HG03571 (cell line): ENCODE measurements around the gene FAM3C.
"Not testable (repeated sequence)": the region's sequence is repeated elsewhere in the genome, so short reads cannot be mapped to it uniquely, and the experiment has no call there.

Experiments
- ATAC-seq: cut with Tn5 transposase; IDR thresholded peaks from one replicate; pipeline ENCODE4 v1.9.1; 2021; ENCODE audit not compliant: unreplicated experiment

FAM3C gene

DNA sequence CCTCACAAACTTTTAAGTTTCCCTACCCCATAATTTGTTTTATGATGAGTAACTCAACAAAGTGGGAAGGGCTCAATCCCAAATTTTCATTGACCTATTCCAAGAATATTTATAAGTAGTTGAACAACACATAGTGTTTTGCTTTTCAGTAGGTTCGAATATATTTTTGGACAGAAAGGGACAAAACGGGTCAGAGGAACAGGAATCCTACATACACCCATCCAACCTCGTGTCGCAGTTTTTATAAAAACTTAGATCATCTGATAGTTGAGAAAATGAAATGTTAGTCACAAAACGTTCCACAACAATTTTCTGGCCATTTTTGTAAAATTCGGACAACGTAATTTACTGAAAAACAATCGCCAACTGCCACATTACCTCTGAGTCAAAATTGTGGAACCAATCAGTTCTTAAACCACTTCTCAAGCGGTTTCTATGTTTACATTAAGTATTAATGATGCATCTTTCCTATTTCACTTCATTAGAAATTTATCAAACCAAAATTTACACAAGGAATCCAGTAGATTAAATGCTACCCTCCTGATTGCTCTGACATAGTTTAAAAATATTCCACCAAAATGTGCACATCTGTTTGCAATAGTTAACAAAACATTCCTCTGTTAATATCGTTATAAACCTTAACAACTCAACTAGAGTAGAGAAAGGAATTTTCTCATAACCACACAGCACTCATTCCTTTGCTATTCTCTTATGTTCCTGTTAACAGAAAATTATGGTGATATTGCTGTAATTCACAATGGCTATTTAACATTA, 61.0 kb downstream of the FAM3C start:
- ATAC-seq, result no peak

DNA sequence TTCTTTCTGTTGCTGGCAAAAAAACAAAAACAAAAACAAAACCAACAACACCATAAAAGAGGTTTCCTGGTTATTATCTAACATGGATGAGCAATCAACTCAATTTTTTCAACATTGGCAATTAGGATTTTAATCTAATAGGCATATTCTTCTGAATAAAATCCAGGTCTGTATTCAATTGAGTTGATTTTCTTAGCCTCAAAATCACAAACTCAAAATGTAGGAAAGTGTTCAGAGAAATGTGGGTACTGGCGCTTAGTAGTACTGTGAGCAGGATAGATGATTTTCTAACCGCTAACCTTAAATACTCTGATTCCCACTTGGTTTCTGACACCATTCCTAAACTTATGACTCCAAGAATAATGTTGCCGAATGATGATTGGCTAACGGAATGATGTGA, 61.7 kb downstream of the FAM3C start:
- ATAC-seq, result no peak

DNA sequence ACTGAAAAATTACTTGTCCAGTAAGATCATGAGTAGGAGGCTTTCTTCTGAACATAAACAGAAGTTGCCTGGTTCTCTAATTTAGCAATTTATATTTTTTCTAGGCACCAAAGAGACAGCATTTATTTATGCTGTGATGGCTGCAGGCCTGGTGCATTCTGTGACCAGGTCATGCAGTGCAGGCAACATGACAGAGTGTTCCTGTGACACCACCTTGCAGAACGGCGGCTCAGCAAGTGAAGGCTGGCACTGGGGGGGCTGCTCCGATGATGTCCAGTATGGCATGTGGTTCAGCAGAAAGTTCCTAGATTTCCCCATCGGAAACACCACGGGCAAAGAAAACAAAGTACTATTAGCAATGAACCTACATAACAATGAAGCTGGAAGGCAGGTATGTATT, 64.5 kb downstream of the FAM3C start:
- ATAC-seq, result no peak

DNA sequence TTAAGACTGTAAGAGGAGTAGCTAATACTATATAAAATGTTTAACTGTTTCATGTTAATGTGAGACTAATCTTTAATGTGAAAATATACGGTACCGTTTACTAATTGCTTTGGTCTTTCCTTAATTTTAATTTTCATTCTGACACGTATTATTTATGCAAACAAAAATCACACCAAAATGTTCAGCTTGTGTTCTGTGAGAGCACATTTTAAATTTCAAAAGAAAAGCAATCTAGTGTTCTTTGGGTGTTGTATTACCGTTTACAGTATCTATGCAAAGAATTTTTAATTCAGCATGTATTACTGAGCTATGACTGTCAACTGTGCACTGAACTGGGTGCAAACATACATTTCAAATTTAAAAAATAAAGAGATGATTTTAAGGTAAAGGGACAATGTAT, 65.1 kb downstream of the FAM3C start:
- ATAC-seq, result no peak

DNA sequence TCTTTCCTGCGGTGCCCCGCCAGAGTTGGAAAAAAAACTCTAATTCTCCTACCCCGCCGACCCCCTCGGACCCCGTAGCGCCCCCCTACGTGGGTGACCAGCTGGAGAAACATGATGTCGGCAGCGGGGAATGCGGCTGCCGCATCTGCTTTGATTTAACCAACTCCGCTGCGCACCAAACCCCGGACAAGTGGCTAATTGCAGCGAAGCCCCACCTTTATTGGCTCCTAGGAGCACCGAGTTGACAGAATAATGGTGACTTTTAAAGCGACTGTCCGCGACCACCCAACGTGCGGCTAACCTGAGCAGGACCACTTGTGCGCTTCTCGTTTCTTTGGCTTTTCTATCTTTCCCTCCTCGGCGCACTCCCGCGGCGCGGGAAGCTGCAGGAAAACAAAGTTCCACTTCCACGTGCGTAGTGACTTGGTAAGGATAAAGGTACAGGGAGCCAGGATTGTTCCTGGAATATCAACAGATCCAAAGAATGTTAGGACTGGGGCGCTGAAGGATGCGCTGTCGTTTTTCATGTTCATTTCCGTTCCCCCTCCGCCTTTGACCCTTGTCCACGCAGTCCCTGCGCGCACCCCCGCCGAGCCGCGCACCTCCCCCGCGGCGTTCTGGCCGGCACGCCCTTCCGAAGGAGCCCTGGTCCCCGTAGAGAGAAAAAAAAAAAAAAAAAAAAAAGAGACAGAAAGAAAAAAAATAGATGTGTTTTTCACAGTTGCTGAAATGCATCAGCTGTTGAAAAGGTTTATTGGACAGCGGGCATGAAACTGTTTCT, 65.9 kb downstream of the FAM3C start:
- no peak for ATAC-seq

DNA sequence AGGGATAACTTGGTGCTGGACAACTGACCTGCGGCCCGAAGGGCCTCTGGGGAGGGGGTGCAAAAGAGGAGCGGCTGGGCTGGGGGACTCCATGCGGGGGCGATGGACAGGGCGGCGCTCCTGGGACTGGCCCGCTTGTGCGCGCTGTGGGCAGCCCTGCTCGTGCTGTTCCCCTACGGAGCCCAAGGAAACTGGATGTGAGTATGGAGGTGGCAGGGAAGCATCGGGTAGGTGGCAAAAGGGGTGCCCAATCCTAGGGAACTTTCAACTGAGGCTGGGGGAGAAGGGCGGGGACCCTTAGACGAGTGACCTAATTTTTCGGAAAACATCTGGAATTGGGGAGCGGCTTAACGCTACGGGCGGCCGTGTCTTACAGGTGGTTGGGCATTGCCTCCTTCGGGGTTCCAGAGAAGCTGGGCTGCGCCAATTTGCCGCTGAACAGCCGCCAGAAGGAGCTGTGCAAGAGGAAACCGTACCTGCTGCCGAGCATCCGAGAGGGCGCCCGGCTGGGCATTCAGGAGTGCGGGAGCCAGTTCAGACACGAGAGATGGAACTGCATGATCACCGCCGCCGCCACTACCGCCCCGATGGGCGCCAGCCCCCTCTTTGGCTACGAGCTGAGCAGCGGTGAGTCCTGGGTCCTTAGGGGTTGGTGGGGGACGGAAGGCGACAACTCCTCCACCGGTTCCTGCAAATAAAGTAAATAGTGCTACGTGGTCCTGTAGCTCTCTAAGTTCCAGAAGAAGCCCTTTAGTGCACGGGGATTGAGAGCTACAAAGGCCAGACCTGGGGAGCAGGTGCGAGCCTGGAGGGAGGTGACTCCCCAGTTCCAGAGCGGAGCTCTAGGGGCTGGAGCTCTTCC, 66.7 kb downstream of the FAM3C start:
- no peak for ATAC-seq

DNA sequence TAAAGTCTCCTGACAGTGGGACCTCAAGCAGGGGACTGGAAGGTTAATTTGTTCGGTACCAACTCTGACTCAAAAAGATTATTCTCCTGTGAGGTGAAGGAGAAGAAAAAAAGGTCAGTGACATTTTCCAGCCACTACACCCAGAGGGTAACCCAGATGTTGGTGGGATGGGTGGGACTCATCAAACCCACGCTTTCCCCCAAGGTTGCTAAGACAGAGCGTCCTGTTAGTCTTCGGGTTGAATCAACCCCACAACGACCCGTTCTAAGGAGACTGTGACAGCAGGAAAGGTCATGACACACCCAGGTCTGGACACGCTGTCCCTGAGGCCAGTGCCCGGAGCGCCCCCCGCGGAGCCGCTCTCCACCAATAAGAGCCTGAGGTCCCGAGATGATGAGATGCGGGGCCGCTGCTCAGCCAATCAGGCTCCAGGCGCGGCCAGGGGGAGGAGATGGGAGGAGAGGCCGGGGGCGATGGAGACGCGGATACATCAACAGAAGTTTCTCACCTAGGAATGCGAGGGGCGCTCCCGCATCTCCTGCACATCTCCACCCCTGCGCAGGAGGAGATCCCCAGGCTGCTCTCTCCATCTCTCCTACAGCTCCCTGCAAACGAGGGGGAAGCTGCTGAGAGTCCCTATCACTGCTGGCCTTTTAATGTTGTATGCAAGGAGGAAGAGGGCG, 67.5 kb downstream of the FAM3C start, which contains the start of gene WNT16:
Gene WNT16, plus strand, starts transcription at position 493 of the 683 bp plus-strand sequence. CDS start 293 bp downstream, outside the sequence.
- ATAC-seq, result no peak

DNA sequence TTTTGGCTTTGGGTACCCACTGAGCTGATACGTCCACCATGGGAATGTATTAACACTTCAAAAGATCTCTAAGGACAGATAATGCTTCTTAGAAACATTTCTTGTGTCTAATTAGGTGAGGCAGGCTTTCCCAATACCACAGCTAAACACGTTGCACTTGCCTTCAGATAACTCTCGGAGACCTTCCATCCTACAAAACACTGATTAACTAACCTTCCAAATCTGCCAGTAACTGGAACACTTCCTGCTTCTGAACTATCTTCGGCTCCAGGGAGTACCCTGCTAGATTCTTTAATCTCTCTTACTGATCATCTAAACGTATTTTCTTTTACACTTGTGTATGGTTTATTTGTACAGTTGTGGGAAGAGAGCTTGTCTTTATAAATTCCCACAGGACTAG, 68.4 kb downstream of the FAM3C start:
- ATAC-seq, result no peak

DNA sequence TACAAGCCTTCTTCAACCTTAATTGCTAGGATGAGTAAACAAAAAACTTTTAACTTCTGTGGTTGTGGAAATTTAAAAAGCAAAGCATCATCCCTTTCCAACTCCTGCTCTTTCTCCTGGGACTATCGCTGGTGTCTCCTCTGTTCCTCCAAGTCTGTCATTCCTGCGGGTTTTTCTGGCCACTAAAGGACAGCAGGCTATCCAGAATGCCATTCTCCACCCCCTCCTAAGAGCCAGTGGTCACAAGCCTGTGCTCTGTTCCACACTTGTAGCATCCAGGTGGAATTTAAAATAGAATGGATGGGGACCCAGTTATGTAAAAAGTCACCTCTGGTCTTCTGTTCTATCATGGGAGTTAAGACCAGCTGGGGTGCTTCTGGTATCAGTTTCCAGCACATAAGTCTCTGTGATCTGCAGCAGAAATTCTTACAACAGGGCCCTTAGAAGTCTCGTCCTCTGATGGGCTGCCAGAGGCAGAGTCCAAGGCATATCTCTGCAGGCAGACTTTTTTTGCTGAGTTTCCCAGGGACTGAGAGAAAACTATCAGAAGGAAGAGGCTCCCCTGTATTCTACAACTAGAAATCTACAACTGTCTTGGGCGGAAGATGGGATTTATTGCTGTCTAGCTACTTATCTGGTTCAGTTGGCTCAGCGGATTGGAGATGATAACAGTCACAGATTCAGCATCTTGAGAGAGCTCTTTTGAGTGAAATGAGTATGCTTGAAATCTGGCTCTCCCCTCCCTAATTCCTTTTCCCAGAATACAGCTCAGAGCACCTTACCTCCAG, 72.4 kb downstream of the FAM3C start:
- no peak for ATAC-seq

DNA sequence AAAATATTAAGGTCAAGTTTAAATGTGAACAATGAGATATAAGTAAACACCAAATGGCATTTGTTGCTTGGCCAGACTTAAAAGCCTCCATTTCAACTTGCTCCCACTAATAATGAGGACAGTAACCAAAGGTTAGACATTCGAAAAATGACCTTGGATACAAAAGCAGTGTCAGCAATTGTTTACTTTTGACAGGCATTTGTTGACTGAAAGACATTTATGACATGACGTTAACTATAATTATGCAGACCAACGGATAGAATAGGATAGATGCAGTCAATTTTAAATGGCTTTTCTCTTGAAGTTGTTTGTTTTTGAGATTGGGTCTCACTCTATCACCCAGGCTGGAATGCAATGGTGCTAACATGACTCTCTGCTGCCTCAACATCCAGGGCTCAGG, 73.6 kb downstream of the FAM3C start:
- no peak for ATAC-seq

DNA sequence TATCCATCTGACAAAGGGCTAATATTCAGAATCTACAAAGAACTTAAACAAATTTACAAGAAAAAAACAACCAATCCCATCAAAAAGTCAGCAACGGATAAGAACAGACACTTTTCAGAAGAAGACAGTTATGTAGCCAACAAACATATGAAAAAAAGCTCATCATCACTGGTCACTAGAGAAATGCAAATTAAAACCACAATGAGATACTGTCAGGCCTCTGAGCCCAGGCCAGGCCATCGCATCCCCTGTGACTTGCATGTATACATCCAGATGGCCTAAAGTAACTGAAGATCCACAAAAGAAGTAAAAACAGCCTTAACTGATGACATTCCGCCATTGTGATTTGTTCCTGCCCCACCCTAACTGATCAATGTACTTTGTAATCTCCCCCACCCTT, 80.9 kb downstream of the FAM3C start:
- not testable (repeated sequence) for ATAC-seq

DNA sequence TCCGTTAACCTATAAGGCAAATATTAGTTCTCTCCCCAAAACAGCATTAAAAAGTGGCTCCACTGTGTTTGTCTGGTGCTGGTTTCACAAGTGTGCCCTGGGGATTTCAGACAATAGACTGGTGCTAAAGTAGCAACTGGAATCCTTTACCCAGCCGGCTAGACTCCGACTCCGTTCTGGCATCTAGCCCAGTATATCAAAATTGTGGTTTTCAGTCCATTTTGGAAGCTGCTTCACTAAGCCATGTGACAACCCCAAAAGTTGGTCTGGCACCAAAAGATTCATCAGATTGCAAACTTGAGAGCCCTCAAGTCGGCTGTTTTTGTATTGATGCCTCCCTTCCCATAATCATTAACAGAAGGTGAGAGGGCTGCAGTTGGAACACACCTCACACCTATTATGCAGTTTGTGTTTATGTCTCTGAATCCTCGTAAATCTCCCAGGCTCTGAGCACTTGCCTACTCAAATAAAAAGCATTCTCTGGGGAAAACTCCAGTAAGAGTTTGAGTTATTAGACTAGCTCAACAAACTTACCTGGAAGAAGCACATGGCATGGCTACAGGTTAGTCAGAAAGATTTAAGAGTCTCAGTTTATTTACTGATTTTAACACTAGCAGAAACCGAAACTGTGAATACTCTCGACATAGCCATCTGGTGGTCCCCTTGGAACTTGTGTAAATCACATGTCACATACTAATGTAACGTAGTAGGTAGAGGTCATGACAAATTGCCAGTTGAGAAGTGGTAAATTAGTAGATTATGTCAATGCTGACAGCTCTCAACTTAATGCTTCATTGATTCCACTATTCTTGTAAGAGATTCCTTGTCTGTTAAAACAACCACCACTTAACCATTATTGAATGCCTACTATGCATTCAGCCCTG, 82.1 kb downstream of the FAM3C start:
- ATAC-seq, result peak; percentile 86

DNA sequence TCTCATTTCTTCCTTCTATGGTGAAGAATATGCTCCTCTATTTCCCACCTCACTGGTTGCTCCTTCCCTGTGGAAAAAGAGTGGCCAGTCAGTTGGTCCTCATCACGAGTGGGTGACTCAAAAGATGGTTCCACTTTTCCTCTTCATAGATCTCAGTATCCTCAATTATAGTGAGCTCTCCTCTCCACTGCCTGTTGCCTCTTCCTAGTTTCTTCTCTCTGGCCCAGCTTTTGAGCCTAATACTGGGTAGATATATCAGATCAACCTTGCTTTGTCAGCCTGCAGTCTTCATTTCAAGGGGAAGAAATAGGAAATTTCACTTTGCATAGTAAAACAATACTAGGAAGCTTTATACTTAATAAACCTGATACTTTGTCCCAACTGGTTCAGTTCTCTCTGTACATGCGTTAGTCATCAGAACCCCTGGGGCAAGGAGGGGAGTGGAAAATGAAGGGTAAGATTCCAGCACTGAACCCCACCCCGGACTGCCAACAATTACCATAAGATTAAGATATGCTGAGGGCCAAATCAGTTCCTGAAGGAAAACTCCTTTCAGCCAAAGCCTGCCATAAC, 82.8 kb downstream of the FAM3C start:
- no peak for ATAC-seq

DNA sequence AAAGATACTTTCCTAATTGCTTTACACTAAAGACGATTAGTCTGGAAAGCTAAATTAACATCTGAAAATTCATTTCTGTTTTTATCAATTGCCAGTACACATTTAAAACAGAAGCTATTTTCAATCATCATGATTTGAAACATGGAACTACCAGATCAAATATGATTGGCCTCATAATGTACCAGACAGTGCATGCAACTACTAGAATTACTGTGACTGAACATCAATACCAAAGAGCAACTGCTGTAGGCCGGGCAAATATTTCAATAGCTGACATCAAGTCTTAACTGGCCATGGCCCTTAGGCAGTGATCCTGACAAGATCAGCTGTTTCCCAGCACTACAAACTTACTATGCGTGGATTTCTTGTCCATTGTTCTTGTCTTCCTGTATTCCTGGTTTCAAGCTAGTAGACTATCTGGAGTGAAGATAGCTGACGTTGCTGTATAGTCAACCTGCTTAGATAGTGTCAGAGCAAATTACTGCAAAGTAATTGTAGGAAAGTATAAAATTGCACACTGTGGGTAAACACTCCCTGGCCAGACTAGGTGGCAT, 89.0 kb downstream of the FAM3C start:
- no peak for ATAC-seq

DNA sequence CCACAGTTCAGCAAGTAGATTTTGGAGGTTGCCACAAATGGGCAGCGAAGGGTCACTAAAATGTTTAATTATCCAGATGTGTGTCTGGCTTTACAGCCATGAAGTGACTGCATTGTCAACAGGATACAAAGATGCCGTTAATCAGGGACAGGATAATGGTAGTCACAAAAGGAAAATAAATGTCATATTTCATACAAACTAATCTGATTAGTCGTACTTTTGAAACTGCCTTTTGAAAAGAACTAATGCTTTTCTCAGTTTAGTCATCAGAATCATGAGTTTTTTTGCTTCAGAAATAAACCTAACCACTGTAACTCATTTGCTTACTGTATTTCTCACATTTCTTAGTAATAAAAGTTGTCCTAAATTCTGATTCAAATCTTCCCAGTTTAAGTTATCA, 89.5 kb downstream of the FAM3C start:
- ATAC-seq, result no peak

DNA sequence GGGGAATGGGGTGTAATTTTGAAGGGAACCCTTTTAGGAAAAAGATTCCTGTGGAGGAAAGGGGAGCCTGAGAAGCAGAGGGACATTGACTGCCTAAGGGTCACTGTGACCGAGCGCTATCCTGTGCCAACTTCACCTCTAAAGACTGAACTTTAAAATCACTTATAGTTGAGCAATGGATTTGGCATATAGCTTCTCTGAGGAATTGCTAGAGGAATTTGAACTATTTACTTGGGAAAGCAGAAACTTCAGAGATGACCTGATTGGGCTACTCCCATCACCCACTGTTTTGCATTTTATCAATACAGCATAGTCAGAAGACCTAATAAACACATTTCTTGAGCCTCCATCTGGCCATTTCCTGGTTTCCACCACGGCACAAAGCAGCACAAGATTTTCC, 91.0 kb downstream of the FAM3C start:
- no peak for ATAC-seq

DNA sequence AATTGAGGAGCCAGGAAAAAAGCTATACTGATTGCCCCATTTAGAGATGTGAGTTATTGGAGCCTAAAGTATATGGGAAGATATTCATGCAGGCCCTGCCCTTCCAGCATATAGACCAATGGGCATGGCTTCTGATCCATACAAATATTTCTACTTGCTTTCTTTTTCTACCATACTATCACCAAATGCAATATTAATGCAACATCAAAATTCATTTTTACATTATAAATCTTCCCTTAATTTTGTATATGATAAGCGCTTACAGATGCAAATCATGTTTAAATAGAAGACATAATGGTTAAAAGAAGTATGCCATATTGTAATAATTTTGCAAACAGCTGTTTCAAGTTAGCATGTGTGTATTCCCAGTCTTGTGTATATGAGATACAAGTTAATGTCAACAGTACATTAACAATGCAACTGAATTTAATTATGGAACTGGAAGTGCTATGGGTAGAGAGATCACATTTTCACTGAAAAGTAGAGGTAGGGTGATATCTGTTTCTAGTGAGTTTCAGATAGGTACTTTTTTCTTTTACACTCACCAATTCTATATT, 91.9 kb downstream of the FAM3C start:
- ATAC-seq, result no peak

DNA sequence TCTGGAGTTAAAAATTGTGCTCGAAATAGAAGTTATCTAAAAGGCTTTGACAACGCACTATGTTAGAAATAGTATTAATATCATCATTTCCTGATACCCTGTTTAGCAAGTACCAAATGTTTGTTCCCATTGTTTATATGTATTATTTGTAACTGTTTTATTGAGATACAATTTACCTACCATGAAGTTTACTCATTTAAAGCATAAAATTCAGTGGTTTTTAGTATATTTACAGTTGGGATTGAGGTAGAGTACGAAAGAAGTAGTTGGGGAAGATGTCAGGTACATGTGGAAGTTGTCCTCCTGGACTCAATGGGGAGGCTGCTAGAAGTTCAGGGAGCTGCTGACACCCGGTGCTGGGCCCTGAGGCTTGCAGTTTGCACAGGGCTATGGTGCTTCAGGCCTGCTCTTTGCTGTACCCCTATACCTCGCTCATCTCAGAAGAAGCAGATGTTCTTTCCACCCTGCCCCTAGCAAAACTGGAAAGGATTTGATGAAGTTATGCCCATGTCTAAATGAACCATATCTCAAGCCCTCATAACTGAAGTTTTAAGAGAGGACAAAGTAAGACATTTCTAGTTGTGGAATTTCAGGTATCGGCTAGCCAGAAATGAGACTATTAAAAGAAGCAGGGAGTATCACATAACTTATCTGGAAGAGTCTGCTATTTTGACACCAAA, 92.5 kb downstream of the FAM3C start:
- no peak for ATAC-seq
